GM10847 (cell line): ENCODE results near the gene PYGM.

Experiments used
- POLR2A ChIP-seq: IDR thresholded peaks from 2 replicates; pipeline ENCODE4 v1.6.1; 2011; ENCODE audit not compliant: insufficient read length; ENCODE audit errors: extremely low read depth

Gene PYGM

DNA sequence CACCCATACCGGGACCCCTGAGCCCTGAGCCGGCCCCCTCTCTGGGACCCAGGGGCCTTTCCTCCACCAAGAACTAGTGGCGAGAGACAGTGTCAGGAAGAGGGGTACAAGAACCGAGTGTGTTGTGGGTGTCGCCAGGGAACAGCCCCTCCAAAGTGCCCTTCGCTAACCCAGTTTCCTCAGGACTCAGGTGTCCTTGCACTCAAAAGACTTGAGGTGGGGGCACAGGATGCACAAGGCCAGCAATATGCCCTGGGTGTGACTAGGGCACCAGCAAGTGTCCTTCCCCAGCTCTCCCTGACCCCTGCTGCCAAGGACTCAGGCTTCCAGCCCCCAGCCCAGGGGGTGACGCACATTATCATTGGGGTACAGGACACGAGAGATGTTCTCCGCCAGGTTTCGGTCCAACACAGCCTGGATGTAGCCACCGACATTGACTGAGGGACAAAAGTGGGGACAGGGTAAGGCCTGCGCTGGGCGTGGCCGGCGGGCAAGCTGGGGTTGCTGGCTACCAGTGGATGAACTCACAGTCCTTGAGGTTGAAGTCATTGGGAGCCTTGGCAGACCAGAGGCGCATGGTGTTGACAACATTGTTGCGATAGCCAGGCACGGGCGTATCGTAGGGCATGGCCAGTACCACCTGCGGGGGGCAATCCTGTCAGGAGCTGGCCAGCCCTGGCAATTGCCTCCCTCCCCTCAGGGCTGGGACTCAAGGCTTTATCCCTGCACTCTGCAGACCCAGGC lies 4.7 kb downstream of the PYGM start:
- no peak for TF ChIP-seq POLR2A

DNA sequence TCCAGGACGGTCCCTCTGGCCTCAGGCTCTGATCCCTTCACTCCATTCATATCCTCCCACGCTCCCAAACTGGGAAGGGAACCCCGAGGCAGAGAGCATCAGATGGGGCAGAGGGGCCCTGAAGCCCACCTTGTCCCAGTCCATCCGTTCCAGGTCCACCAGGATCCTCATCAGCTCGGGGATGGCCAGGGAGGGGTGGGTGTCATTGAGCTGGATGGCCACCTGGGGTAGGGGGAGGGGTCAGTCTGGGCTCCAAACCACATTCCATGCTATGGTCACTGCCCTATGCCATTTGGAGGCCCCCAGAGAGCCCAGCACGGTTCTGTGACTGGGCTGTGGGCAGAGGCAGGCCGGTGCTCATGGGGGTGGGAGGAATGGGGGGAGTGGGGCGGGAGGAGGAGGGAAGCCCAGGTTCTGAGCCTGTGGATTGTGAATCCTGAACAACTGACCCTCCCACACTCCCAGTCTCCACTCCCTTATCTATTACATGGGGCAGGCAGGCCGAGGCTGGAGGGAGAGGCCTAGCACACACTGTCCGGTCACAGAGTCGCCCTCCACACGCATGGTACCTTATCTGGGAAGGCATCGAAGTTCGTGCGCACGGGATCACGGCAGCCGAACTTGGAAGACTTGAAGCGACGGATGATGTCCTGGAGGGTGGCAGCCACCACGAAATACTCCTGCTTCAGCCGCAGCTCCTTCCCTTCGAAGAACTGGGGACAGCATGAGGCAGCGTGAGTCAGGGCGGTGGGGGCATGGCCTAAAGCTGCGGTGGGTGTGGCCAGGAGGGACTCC lies 5.5 kb downstream of the PYGM start:
- TF ChIP-seq POLR2A: no peak

DNA sequence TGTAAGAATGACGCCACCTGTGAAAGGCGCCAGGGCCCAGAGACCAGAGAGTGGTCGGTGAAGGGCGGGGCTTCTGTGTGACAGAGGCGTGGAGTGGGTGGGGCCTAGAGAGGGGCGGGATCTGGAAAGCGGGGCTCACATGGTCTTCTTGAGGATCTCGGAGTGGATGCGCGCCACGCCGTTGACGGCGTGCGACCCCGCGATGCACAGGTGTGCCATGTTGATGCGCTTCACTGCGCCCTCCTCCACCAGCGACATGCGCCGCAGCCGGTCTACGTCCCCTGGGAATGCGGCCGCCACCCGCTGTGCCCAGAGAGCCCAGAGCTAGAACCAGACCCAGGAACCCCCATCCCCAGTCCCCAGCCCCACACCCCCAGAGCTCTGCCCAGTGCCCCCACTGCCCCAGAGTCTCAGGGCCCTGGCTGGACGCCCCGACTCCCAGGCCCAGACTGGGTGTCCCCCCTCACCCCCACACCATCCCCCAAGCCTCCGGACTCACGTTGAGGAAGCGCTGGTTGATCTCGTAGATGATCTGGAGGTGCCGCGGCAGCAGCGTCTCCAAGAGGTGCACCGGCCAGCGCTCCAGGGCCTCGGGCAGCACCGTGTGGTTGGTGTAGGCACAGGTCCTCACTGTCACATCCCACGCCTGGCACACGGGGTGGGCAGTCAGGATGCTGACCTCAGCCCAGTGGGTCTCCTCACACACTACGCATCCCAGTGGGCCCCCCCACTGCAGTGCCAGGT lies 6.2 kb downstream of the PYGM start:
- TF ChIP-seq POLR2A: no peak

DNA sequence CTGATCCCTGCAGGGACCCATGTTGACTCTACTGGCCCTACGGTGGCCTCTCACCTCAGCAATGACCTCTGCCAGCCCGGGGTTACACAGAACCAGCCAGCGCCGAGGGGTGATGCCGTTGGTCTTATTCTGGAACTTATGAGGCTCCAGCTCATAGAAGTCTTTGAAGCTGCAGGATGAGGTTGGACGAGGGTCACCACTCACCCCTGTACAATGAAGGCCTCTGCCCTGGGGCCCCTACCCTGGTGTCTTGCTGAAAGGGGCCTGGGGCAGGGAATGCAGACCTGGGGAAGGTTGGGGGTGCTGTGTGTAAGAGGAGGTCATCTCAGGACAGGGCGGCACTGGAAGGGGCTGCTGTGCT lies 6.8 kb downstream of the PYGM start:
- no peak for TF ChIP-seq POLR2A

DNA sequence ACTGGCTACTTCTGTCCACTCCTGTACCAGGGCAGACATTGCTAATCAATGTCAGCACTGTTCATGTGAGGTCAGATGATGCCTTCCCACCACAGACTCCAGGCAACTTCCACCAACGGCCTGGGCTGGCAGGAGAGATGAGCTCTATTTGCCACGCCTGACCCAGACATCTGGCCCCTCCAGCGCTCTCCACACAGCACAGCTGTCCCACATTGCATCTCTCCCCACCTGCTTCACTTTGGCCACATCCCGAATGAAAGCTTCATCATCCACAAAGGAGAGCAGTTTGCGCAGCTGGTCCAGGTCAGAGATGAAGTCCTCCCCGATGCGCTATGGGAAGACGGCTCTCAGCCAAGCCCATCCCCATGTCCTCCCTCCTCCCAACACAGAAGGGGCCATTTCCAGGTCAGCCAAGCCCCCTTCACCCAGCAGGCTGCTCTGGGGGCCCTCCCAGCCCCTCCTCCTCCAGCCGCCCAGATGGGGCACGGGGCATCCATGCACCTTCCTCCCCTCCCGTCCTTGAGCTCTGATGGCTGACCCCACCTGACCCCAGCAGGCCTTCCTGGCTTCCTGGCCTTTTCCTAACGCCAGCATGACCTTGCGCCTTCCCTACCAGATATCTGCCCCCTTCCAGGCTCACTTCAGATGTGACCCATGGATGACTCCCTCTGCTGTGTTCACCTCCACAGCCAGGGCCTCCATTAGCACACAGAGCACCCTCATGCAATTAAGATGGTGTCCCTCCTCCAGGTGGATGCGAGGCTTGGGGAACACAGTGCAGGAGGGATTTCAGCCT lies 7.4 kb downstream of the PYGM start:
- TF ChIP-seq POLR2A: no peak

DNA sequence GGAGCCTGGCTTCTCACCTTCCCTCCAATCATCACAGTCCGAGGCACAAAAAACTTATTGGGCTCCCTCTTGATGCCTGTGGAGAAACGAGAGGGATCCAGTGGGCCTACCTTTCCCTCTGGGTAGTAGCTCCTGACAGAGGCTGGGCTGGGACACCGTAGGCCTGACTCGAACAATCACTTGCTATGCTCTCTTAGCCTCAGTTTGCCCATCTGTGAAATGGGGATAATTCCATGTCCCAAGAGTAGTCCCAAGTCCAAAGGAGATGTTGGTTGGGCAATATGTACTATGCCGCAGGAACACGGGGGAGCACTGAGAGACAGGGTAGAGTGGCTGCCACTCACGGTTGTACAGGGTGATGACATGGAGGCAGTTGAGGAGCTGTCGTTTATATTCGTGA lies 8.2 kb downstream of the PYGM start:
- TF ChIP-seq POLR2A: no peak

DNA sequence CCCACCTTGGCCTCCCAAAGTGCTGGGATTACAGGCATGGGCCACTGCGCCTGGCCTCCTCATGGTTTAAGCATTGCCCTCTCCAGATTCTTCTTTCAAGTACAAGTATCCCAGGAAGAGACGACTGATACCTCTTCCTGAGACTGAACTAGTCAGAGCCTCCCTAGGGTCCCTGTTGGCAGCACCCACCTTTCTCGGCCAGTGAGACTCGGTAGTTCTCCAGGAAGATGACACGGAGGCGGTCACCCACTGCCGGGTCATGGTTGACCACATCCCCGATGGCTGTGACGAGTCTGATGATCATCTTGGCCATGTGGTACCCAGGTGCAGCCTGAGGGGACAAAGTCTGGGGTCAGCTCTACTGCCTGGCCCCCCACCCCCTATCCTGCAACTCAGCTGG lies 8.6 kb downstream of the PYGM start:
- no peak for TF ChIP-seq POLR2A

DNA sequence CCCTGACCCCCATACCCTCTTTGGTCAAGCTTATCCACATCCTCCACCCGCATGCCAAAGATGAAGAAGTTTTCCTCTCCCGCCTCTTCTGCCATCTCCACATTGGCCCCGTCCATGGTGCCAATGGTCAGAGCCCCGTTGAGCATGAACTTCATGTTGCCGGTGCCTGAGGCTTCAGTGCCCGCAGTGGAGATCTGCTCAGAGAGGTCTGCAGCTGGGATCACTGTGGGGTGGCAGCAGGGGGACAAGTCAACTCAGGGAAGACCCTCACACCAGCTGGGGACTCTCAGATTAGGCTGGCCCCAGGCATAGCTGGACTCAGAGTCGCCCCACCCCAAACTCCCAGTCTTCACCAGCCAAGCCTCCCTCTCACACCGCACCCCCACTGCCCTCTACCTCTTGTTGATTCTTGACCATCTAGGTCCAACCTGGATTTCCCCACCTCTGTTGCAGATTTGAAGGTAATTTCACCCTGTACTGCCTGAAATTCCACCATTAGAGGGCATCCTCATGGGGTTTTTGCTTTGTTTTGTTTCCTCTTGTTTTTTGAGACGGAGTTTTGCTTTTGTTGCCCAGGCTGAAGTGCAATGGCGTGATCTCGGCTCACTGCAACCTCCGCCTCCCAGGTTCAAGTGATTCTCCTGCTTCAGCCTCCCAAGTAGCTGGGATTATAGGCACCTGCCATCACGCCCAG lies 9.3 kb downstream of the PYGM start:
- no peak for TF ChIP-seq POLR2A

DNA sequence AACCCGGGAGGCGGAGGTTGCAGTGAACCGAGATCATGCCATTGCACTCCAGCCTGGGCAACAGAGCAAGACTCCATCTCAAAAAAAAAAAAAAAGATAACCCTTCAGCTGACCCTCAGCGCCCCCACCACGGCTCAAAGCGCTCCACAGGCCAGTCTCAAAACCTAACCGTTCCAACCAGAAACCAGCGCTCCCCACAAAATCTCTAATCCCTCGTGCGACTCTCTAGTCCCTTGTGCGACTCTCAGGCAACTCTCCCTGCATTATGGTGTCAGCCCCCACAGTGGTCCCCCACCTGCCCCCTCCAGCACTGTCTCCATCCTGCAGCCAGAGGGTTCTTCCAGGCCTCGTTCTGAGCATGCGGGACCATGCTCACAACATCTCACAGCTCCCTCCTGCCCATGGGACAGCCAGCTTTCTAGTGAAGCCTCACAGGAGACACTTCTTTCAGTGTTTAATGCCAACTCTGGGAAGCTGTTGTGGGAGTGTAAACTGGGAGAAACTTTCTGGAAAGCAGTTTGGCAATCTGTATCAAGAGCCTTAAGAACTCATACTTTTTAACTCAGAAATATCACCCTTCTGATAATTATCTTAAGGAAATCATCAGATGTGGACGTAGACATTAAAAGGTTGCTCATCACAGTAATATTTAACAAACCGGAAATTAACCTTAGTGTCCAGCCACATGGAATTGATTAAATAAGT lies 11.7 kb downstream of the PYGM start:
- no peak for TF ChIP-seq POLR2A

DNA sequence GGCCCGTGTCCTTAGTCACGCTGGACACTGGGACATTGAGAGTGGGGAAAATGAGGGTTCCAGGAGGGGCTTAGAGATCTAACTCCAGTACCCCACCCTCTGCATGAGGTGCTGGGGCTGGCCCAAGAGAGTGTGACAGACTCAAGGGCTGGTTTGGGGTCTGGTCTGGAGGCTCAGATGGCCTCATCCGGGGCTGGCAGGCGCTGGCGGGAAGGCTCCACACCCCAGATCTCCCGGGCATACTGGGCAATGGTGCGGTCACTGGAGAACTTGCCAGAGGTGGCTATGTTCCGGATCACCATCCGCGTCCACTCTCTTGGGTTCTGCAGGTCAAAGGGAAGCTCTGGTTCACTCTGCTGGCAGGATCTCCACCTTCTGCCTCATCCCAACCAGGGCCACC lies 13.3 kb downstream of the PYGM start:
- TF ChIP-seq POLR2A: no peak

DNA sequence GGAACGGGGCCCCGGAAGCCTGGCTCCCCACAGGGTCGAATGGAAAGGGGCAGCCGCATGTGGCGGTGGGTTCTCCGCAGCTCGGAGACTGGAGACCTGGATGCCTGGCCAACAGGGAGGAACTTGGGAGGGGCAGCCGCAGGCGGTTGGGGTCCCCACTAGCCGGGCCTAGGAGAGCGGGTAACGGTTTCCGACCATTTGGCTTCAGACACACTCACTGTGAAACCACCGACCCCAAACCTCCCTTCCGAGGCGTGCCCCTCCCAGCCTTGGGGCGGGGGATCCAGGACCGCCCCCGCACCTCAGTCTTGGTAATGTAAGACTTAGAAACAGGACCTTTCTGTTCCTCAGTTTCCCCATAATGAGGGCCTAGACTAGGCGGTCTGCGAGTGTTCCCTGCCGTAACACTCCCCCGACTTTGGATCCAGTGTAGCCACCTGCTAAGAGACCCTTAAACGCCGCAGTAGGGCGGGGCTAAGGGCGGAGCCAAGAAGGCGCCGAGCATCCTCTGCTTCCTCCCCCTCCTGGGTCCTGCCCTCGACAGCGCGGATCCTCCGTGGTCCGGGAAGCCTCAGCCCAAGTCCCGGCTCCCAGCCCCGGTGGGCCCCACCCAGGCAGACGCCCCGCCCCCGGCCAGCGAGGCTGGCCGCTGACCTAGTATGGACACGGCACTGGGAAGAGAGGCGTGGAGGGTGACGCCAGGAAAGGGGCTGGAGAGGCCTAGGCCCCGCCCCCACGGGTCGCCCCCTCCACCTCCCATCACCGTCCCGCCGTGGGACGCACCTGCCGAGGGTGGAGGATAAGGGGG lies 14.0 kb downstream of the PYGM start:
- TF ChIP-seq POLR2A: no peak

DNA sequence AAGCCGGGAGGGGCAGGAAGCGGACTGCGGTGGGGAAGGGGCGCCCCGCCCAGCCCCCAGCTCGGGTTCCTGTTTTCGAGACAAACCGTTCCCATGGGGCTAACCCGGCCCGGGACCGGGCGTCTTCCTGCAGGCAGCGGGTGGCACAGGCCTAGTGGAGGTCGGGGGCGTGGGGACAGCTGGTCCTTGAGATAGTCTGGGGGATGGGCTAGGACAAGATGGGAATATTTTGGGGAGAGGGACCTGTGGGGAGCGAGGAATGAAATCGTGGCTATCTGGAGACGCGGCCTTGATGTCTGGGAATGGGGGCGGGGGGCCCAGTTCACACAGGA lies 14.6 kb downstream of the PYGM start:
- TF ChIP-seq POLR2A: peak; percentile 19

DNA sequence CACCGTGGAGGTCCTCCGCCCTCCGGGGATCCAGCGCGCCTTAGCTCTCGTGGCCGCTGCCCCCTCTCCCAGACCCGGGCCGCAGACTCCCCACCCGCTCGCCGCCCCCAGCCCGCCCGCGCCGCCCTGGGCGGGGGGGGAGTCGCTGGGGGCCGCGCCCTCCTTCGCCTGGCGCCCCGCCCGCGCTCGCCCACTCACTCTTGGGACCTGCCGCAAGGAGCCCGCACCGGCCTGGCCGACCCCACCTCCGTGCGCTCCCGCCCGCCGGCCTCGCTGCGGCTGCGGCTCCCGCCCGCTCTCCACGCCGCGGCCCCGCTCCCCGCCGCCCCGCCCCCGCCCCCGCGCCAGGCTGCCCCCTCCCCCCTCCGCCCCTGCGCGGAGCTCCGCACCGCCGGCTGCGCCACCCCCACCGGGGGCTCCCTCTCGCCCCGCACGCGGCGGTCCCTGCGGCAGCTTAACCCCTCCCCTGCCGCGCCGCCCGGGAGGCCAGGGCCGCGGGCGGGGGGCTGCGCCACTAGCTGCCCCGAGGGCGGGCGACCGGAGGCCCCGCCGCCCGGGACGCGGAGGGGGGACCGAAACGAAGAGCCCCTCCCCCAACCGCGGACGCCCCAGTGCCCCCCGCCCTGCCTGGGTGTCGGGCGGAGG lies 15.1 kb downstream of the PYGM start:
- no peak for TF ChIP-seq POLR2A
